SK-N-SH (cell line): ENCODE results near the gene PDGFRB. TPM values are rescaled to one million over a fixed set of nuclear protein-coding genes. Genes with fewer than 3 reads are reported as not detected.
A peak's percentile ranks its signal among the peaks of the same experiment; 100 is the strongest.

ENCODE experiments used
- CTCF ChIA-PET: fragments of 300-600, 350-600 bp; formaldehyde crosslinking; extraction: SDS; loops from one replicate; lab custom pipeline; 2021; lab: Yijun Ruan, JAX
- POLR2A ChIA-PET: fragments of 350-600 bp; sonication (Branson Sonifier 250); formaldehyde crosslinking; extraction: SDS; loops from one replicate; lab custom pipeline; 2020; ENCODE audit warnings: antibody characterized with exemption, inconsistent platforms; lab: Yijun Ruan, JAX
- DNase-seq: peaks from one replicate; pipeline ENCODE4 v3.0.0; 2012
- H2AFZ ChIP-seq: fragments of 200-600 bp; sonication (generic); 2 replicates; pipeline ENCODE4 v1.8.1; 2016; ENCODE audit warnings: antibody characterized with exemption, mild to moderate bottlenecking, low read depth
- H3F3A ChIP-seq: fragments of 200-600 bp; sonication (generic); replicated peaks from 2 replicates; pipeline ENCODE3; 2016; ENCODE audit warnings: antibody characterized with exemption, mild to moderate bottlenecking; ENCODE audit not compliant: insufficient read depth
- H3K27ac ChIP-seq, 2 experiments: fragments of 200-500 bp in 1 of 2; fragments of 200-600 bp in 1 of 2; sonication (Bioruptor generic) in 1 of 2; sonication (generic), shearing (Covaris generic) in 1 of 2; 2 replicates each; pipeline versions ENCODE4 v1.5.1 to v1.6.1; 2014 to 2016; ENCODE audit warnings: low read depth in 2 of 2, inconsistent platforms in 1 of 2, low read length in 1 of 2, mild to moderate bottlenecking in 1 of 2, mixed read lengths in 1 of 2
- H3K27me3 ChIP-seq: fragments of 200-600 bp; sonication (generic), shearing (Covaris generic); 2 replicates; pipeline ENCODE4 v1.6.1; 2016; ENCODE audit warnings: mixed run types; ENCODE audit not compliant: insufficient read depth
- H3K36me3 ChIP-seq, 2 experiments: fragments of 200-500 bp in 1 of 2; fragments of 200-600 bp in 1 of 2; sonication (Bioruptor generic) in 1 of 2; sonication (generic) in 1 of 2; replicated peaks in 1 of 2; 2 replicates each; pipeline versions ENCODE3 to v1.5.1; 2014 to 2016; ENCODE audit warnings: low read length in 1 of 2, mild to moderate bottlenecking in 1 of 2; ENCODE audit not compliant: insufficient read depth in 2 of 2, control insufficient read depth in 1 of 2
- H3K4me1 ChIP-seq, 2 experiments: fragments of 200-500 bp in 1 of 2; fragments of 200-600 bp in 1 of 2; sonication (Bioruptor generic) in 1 of 2; sonication (generic), shearing (Covaris generic) in 1 of 2; 2 replicates each; pipeline versions ENCODE4 v1.5.1 to v1.6.1; 2014 to 2016; ENCODE audit warnings: low read depth in 1 of 2, low read length in 1 of 2, mixed run types in 1 of 2; ENCODE audit not compliant: insufficient read depth in 2 of 2, control insufficient read depth in 1 of 2
- H3K4me2 ChIP-seq: fragments of 200-600 bp; sonication (generic), shearing (Covaris generic); 2 replicates; pipeline ENCODE4 v1.6.1; 2017; ENCODE audit warnings: mixed run types
- H3K4me3 ChIP-seq, 2 experiments: fragments of 200-500 bp in 1 of 2; fragments of 200-600 bp in 1 of 2; sonication (Bioruptor generic) in 1 of 2; sonication (generic), shearing (Covaris generic) in 1 of 2; 2 replicates each; pipeline versions ENCODE4 v1.5.1 to v1.8.1; 2014 to 2016; ENCODE audit warnings: low read depth in 2 of 2, inconsistent platforms in 1 of 2, low read length in 1 of 2, mild to moderate bottlenecking in 1 of 2, mixed read lengths in 1 of 2, moderate library complexity in 1 of 2
- H3K79me2 ChIP-seq: fragments of 200-600 bp; sonication (generic); 2 replicates; pipeline ENCODE4 v1.8.1; 2017; ENCODE audit warnings: mild to moderate bottlenecking; ENCODE audit not compliant: insufficient read depth
- H3K9ac ChIP-seq: fragments of 200-600 bp; sonication (generic); 2 replicates; pipeline ENCODE4 v1.6.1; 2017; ENCODE audit warnings: mixed run types
- H3K9me2 ChIP-seq: fragments of 200-600 bp; sonication (generic); 2 replicates; pipeline ENCODE4 v1.6.1; 2017; ENCODE audit warnings: mixed run types
- H3K9me3 ChIP-seq: fragments of 200-600 bp; sonication (generic); 2 replicates; pipeline ENCODE4 v1.6.1; 2017; ENCODE audit warnings: mixed run types, mild to moderate bottlenecking, moderate library complexity
- H4K20me1 ChIP-seq: fragments of 200-600 bp; sonication (generic); 2 replicates; pipeline ENCODE4 v1.6.1; 2017; ENCODE audit warnings: mild to moderate bottlenecking, mixed run types; ENCODE audit not compliant: insufficient read depth
- CTCF ChIP-seq: fragments of 200-600 bp; sonication (generic); IDR thresholded peaks from 2 replicates; pipeline ENCODE4 v1.6.1; 2017; ENCODE audit warnings: antibody characterized with exemption, mild to moderate bottlenecking, moderate library complexity
- EP300 ChIP-seq, 2 experiments: IDR thresholded peaks; 2 replicates each; pipeline versions ENCODE4 v1.4.0 to v1.6.1; 2012; ENCODE audit warnings: borderline replicate concordance in 1 of 2, low read depth in 1 of 2, low read length in 1 of 2
- FOSL2 ChIP-seq: IDR thresholded peaks from 2 replicates; pipeline ENCODE4 v1.4.0; 2012; ENCODE audit warnings: low read depth, mild to moderate bottlenecking, moderate library complexity, borderline replicate concordance
- FOXJ3 ChIP-seq: sonication (generic); formaldehyde crosslinking; IDR thresholded peaks from 2 replicates; pipeline ENCODE4 v1.5.1; 2020; ENCODE audit warnings: mild to moderate bottlenecking, missing genetic modification reagents
- FOXM1 ChIP-seq: IDR thresholded peaks from 2 replicates; pipeline ENCODE4 v1.4.0; 2012; ENCODE audit warnings: low read depth, mild to moderate bottlenecking
- JUND ChIP-seq: IDR thresholded peaks from 2 replicates; pipeline ENCODE4 v1.4.0; 2012
- NFIC ChIP-seq: IDR thresholded peaks from 2 replicates; pipeline ENCODE4 v1.4.0; 2012; ENCODE audit warnings: borderline replicate concordance
- PBX3 ChIP-seq: IDR thresholded peaks from 2 replicates; pipeline ENCODE4; 2012
- RCOR1 ChIP-seq: fragments of 150-350 bp; IDR thresholded peaks from 2 replicates; pipeline ENCODE4 v1.6.1; 2017; ENCODE audit warnings: antibody characterized with exemption, low read length
- REST ChIP-seq: IDR thresholded peaks from 2 replicates; pipeline ENCODE4 v1.6.1; 2012; ENCODE audit warnings: mild to moderate bottlenecking, low read depth, low read length, moderate library complexity
- RFX5 ChIP-seq: IDR thresholded peaks from 2 replicates; pipeline ENCODE4 v1.6.1; 2012; ENCODE audit warnings: mild to moderate bottlenecking, improper control_type of control experiment, low read length
- TAF1 ChIP-seq: IDR thresholded peaks from 2 replicates; pipeline ENCODE4 v1.6.1; 2012; ENCODE audit warnings: low read depth, mild to moderate bottlenecking, low read length, moderate library complexity, borderline replicate concordance
- TCF12 ChIP-seq: IDR thresholded peaks from 2 replicates; pipeline ENCODE4 v1.4.0; 2012
- ZBTB33 ChIP-seq: IDR thresholded peaks from 2 replicates; pipeline ENCODE4 v1.4.0; 2012; ENCODE audit warnings: low read depth, borderline replicate concordance
- WGBS: methylation state at CpG from one replicate; pipeline ENCODE4 v1.1.6; 2017; ENCODE audit warnings: low lambda C conversion rate; 5-methylcytosine and 5-hydroxymethylcytosine counted together
- polyA plus RNA-seq, 3 experiments: library from polyadenylated mRNA; depleted of rRNA; stranded (reverse); fragments of >200 nt; gene quantifications; 2 replicates each; pipeline ENCODE4 v1.2.3, GENCODE V29; 2012

The PDGFRB gene
- polyA plus RNA-seq, 1 of the 3 experiments (the other 2 are of a cell fraction): 32.1 TPM

- H2AFZ ChIP-seq: no peak overlapping the region
- CTCF ChIA-PET: no interaction called here
Observed at GRCh38 chr5:150066901-150067396, 88.7 kb downstream of the PDGFRB start.

GRCh38 chr5:150066436-150066835, 89.2 kb downstream of the PDGFRB start:
- Histone ChIP-seq H3K9me2 (no peaks in the 10 kb centered on the region), H3F3A (peaks cover 6% of the 10 kb centered on the region), H4K20me1 (no peaks in the 10 kb centered on the region), H3K4me3 (no peak overlapping the region), H3K27me3 (no peaks in the 10 kb centered on the region), H3K9ac (no peak overlapping the region), H3K4me2 (peak overlapping the region; percentile 65), H3K4me1 (peaks cover 14 to 48% of the 10 kb centered on the region in 2 experiments; a peak in 3 of 4 replicates), H3K36me3 (no peaks in the 10 kb centered on the region), H3K79me2 (no peaks in the 10 kb centered on the region), H3K27ac (peak overlapping the region in 1 of 2 experiments; percentile 53; a peak in 1 of 4 replicates), H2AFZ (no peak overlapping the region), H3K9me3 (no peaks in the 10 kb centered on the region)
- no peak for DNase-seq
- POLR2A ChIA-PET: interaction anchor here (0.6 kb wide), 2 partner anchors 21 to 38 kb away, joined by 3 read pairs; no protein-coding TSS in a partner anchor
- CTCF ChIA-PET: interaction anchor here (0.7 to 1.0 kb wide), 2 partner anchors 25 to 60 kb away, joined by 3 read pairs; no protein-coding TSS in a partner anchor
- 94% methylated on average over 2 of the region's 5 CpGs for WGBS
- TF ChIP-seq NFIC (no peak), JUND (no peak), RCOR1 (no peak), FOXM1 (no peak), REST (no peak), RFX5 (no peak), CTCF (no peak), FOXJ3 (CRISPR knock-in tag) (no peak), TAF1 (no peak), ZBTB33 (no peak), EP300 (IDR thresholded peaks at IDR 0.05; ENCODE audit: borderline replicate concordance in 1 of 2, low read depth in 1 of 2, low read length in 1 of 2) (no peak), TCF12 (no peak)

More at GRCh38 chr5:150066901-150067396, 88.7 kb downstream of the PDGFRB start:
- peak overlapping the region in 1 of 2 experiments; percentile 53; a peak in 2 of 4 replicates for H3K27ac ChIP-seq
- H3K4me2 ChIP-seq: peak overlapping the region; percentile 65; the same call in 1 of the 2 replicates
- no peak for TF ChIP-seq EP300 (IDR thresholded peaks at IDR 0.05; ENCODE audit: borderline replicate concordance in 1 of 2, low read depth in 1 of 2, low read length in 1 of 2)
- TF ChIP-seq FOXM1: no peak
- peak; percentile 58; the same call in 1 of the 2 replicates for TF ChIP-seq TCF12
- TF ChIP-seq PBX3: no peak
- peak; percentile 37; the same call in 1 of the 2 replicates for TF ChIP-seq NFIC
- TF ChIP-seq FOSL2: peak; percentile 41; the same call in 1 of the 2 replicates
- no peaks in the 10 kb centered on the region for H3K36me3 ChIP-seq
- no peaks in the 10 kb centered on the region for H3K9me2 ChIP-seq
- H3K79me2 ChIP-seq: no peaks in the 10 kb centered on the region
- POLR2A ChIA-PET: no interaction called here
- WGBS: 90% methylated on average over 2 of the region's 2 CpGs
- H3F3A ChIP-seq: peaks cover 6% of the 10 kb centered on the region
- peaks cover 14 to 48% of the 10 kb centered on the region in 2 experiments; a peak in 3 of 4 replicates for H3K4me1 ChIP-seq
- no peaks in the 10 kb centered on the region for H3K9me3 ChIP-seq
- H3K9ac ChIP-seq: no peak overlapping the region; the same call in 1 of the 2 replicates
- no peak for DNase-seq
- no peaks in the 10 kb centered on the region for H3K27me3 ChIP-seq
- no peaks in the 10 kb centered on the region for H4K20me1 ChIP-seq
- H3K4me3 ChIP-seq: no peak overlapping the region
